ENCODE results near the gene MMP20.

The MMP20 gene

GRCh38 chr11:102655547-102655946 is 30.4 kb upstream of the MMP20 start:
- no peak for FAIRE-seq
- no peak for TF ChIP-seq CTCF (IDR thresholded peaks at IDR 0.05; ENCODE audit: insufficient read depth, missing control alignments)
- DNase-seq (ENCODE audit: insufficient read length, low spot score), result no peak

DNA sequence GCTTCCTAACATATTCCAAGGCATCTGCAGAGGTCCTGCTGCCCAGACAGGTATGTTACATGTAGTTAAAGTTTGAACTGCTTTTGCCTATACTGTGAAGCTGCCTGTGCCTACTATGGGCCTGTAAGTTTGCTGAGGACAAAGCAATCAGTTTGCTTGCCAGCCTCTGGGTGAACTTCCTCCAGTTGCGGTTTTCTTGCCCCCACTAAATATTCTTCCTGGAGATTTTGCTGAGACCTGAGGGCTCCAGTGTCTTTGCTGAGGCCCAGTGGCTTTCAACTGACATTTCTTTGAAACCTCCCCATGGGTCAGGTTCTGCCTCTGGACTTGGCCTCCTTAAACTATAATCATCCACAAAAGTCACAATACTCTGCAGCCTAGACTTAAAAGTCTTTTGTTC is 29.6 kb upstream of the MMP20 start:
- FAIRE-seq (no peak), DNase-seq (ENCODE audit: insufficient read length, low spot score) (no peak)
- TF ChIP-seq CTCF (IDR thresholded peaks at IDR 0.05; ENCODE audit: insufficient read depth, missing control alignments), result no peak

DNA sequence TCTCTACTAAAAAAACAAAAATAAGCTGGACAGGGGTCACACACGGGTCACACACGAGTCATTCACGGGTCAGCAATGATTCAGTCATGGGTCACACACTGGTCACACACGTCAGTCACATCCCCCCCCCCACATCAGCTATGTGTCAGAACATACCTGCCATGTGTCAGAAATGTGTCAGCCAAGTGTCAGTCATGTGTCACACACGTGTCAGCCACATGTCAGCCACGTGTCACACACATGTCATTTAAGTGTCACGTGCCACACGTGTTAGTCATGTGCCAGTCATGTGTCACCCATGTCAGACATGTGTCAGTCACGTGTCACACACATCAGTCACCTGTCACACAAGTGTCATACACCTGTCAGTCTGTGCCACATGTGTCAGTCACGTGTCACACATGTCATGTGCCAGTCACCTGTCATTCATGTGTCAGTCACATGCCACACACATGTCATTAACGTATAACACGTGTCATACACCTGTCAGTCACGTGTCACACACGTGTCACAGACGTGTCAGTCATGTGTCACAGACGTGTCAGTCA is 28.7 kb upstream of the MMP20 start:
- DNase-seq (ENCODE audit: insufficient read length, low spot score) (no peak), FAIRE-seq (no peak)
- no peak for TF ChIP-seq CTCF (IDR thresholded peaks at IDR 0.05; ENCODE audit: insufficient read depth, missing control alignments)

DNA sequence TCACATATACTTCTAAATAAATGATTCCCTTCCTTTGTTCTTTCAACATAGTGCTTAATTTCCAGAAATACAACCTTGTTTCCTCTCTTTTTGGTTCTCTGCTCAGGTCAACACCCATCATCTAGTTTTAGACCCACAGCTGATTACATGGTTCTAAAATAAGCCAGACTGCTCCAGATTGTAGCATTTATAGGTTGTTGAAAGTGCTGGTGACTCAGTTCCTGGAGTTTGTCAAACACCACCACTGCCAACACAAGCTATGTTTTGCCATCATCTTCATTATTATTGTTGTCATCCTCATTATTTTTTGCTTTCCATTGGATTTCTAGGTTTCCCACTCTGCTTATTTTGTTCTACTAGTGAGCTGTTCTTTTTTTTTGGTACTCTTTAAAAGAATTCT is 22.3 kb upstream of the MMP20 start:
- DNase-seq (ENCODE audit: insufficient read length, low spot score) (no peak), FAIRE-seq (no peak)
- TF ChIP-seq CTCF (IDR thresholded peaks at IDR 0.05; ENCODE audit: insufficient read depth, missing control alignments), result no peak

GRCh38 chr11:102643941-102644340 is 18.8 kb upstream of the MMP20 start:
- no peak for DNase-seq (ENCODE audit: insufficient read length, low spot score)
- no peak for FAIRE-seq
- no peak for TF ChIP-seq CTCF (IDR thresholded peaks at IDR 0.05; ENCODE audit: insufficient read depth, missing control alignments)

DNA sequence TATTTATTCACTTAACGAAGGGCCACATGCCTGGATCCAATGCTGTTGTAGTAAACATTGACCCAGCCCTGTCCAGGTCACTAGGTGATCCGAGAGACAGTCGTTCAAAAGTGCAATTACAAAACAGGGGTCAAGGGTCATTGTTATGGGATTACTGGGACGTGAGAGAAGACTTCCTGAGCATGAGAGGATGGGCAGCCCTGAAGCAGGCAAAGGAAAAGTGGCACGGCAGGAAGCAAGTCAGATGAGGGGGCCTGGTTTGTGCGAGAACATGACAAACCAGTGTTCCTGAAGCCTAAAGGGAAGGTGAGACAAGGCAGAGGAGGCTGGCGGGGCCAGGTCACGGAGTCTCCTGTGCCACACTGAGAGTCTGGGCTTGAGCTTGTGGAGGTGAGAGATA is 15.8 kb upstream of the MMP20 start:
- no peak for TF ChIP-seq CTCF (IDR thresholded peaks at IDR 0.05; ENCODE audit: insufficient read depth, missing control alignments)
- FAIRE-seq, result no peak
- no peak for DNase-seq (ENCODE audit: insufficient read length, low spot score)

- no peak for TF ChIP-seq CTCF (IDR thresholded peaks at IDR 0.05; ENCODE audit: insufficient read depth, missing control alignments)
- FAIRE-seq, result no peak
- no peak for DNase-seq (ENCODE audit: insufficient read length, low spot score)
These were observed 14.5 kb upstream of the MMP20 start for GRCh38 chr11:102639656-102640055.
